Hematopoietic multipotent progenitor cell treated with erythropoietin and hydrocortisone succinate and interleukin-3 and kit ligand, for 17 days (in vitro differentiated cells): ENCODE data around the gene SELE.

Experiments used
- DNase-seq: peaks from one replicate; pipeline ENCODE4 v3.0.0-alpha.2; 2015; ENCODE audit warnings: low spot score

Gene SELE, protein sequence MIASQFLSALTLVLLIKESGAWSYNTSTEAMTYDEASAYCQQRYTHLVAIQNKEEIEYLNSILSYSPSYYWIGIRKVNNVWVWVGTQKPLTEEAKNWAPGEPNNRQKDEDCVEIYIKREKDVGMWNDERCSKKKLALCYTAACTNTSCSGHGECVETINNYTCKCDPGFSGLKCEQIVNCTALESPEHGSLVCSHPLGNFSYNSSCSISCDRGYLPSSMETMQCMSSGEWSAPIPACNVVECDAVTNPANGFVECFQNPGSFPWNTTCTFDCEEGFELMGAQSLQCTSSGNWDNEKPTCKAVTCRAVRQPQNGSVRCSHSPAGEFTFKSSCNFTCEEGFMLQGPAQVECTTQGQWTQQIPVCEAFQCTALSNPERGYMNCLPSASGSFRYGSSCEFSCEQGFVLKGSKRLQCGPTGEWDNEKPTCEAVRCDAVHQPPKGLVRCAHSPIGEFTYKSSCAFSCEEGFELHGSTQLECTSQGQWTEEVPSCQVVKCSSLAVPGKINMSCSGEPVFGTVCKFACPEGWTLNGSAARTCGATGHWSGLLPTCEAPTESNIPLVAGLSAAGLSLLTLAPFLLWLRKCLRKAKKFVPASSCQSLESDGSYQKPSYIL

DNA sequence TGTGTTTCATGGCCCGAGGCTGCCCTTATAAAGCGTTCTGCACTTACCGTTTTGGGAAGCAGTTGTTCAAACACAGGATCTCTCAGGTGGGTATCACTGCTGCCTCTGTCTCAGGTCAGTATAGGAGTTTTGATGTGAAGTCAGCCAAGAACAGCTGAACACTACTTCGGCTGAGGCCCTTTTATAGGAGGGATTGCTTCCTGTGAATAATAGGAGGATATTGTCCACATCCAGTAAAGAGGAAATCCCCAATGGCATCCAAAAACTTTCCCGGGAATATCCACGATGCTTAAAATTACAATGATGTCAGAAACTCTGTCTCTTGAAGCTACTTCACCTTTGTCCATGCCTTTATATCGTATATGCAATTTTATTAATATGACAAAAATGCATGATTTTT, at the start of gene SELE:
TSS of gene SELE (minus strand) at position 156 of the 400 bp plus-strand sequence. CDS start 467 bp downstream, outside the sequence.
- no peak for DNase-seq

- no peak for DNase-seq
Observed at GRCh38 chr1:169782596-169782995, 48.7 kb upstream of the SELE start.

- DNase-seq: no peak
Observed at GRCh38 chr1:169779970-169780369, 46.1 kb upstream of the SELE start.

DNA sequence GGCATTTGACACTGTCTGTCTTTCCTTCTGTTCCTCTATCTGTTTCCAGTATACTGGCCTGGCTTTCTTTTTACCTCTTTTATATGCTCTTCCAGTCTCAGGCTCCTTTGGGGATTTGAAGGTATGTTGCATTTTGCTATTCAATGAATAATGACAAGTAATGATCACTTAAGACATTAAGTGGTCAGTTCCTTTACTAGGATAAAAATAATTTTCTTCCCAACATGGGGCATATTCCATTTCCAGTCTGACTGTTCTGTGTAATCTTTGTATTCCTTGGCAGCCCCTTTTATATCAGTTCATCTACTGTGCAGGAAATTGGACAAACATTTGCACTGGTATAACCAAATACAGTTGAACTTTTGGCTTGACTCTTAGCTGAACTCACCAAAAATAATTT, 45.3 kb upstream of the SELE start:
- DNase-seq: no peak

DNA sequence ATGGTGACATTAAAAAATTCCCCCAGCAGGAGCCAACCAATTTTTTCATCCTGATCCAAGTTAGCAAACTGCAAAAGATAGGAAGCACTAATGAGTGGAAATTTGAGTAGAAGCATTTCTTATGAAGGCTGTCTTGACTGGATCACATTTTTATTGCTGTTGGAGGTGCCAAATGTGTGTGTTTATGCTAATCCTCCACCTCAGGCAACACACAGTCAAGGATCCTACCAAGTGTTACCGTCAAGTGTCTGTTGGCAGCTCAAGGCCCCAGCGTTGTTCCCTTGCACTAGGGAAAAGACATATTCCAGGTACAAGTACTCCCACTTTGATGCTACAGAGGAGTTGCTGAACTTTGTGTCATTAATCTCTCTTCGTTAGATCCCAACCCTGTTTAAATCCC, 42.6 kb upstream of the SELE start:
- no peak for DNase-seq

GRCh38 chr1:169768161-169768560, 34.3 kb upstream of the SELE start:
- no peak for DNase-seq

- no peak for DNase-seq
Observed at GRCh38 chr1:169765580-169766331, 31.9 kb upstream of the SELE start.

DNA sequence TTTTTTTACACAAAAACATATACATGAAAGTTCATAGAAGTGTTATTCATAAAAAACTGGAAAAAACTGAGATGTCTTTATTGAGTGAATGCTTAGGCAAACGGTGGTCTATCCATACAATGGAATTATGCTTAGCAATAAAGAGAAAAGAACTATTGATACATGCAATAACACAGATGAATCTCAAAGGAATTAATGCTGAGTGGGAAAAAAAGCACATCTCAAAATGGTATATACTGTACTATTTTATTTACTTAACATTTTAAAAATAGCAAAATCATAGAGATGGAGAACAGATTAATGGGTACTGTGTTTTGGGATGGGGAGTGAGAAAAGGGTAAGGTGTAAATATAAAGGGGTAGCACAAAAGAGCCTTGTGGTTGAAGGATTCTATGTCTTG, 31.0 kb upstream of the SELE start:
- DNase-seq: no peak

GRCh38 chr1:169762699-169763098, 28.8 kb upstream of the SELE start:
- DNase-seq: no peak

DNA sequence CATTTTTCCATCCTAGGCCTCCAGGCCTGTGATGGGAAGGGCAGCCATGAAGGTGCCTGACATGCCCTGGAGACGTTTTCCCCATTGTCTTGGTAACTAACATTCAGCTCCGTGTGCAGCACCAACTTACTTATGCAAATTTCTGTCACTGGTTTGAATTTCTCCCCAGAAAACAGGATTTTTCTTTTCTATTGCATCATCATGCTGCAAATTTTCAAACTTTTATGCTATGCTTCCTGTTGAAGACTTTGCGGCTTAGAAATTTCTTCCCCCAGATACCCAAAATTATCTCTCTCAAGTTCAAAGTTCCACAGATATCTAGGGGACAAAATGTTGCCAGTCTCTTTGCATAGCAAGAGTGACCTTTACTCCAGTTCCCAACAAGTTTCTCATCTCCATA, 25.2 kb upstream of the SELE start:
- DNase-seq: no peak

DNA sequence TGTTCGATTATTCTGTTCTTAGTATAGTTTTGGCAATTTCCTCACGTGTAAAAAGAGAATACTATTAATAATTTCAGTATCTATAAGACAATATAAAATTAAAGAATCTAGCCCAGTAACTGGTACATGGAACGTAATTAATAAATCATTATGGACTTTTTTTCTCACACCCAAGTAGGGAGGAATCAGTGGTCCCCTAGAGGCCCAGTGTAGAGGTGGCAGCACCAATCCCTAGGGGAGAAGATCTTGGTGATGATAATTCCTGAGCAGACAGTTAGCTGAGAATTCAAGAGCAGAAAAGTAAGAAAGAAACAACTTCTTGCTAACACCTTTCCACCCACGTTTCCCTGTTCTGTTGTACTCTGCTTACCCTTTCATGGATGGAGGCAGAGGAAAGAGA, 19.7 kb upstream of the SELE start:
- DNase-seq: no peak

- DNase-seq: no peak
Observed at GRCh38 chr1:169750041-169750440, 16.2 kb upstream of the SELE start.

- no peak for DNase-seq
Observed at GRCh38 chr1:169746550-169746949, 12.7 kb upstream of the SELE start.

DNA sequence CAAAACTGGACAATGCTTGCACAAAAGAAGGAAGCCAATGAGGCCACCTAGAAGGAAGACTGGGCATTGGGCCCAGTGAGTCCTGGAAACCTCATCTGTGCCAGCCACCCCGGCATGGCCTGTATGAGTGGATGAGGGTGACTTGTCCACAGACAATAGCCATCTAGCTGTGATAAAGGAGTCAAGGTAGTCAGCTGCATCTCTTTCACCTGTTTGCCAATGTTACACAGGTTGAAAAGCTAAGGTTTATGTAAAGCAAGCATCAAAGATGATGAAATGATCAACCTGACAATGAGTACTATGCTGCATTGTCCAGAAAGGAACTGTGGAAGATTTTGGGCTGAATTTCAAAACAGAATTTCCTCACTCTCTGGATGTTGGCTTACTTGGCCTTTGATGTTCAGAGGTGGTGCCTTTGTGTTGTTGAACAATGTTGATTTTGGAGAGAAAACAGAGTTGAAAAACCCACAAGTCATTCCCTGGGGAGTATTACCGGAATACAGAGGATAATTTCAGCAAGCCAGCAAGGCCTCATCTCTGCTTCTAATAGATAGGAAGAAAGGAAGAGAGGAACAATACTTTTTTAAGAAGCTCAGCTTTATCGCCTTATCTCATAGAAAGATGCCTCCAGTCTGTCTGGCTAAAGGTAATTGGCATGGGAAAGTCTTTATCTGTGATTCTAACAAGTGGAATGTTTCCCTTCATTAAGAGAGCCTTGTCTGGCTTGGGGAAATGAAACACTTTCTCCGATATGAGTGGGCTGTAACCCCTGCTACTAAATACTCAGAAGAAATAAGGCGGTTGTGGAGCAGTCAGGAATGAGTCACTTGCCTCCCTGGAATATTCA, 11.4 kb upstream of the SELE start:
- no peak for DNase-seq

DNA sequence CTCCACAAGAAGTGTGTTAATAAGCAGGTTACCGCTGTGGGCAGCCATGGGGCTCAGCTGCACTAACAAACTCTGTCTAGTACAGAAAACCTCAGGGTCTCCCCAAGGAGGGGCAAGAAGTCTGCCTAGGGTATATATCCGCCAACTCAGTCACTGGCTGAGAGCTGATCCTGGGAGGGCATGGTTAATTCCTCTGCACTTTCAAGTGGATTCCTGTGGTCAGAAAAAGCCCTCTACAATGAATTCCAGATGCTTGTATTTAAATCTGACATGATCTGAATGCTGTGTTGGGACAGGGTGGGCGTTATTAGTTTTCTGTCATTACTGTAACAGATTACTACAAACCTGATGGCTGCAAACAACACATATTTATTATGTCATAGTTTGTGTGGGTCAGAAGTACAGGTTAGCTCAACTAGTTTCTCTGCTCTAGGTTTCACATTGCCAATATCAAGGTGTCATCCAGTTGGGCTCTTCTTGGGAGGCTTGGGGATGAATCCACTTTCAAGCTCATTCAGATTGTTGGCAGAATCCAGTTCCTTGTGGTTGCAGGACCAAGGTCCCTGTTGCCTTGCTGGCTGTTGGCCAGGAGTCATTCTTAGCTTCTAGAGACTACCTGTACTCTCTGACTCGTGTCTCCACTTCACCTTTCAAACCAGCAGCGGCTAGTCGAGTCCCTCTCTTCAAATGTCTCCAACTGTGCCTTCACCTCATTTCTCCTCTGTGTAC, 8.0 kb upstream of the SELE start:
- no peak for DNase-seq

DNA sequence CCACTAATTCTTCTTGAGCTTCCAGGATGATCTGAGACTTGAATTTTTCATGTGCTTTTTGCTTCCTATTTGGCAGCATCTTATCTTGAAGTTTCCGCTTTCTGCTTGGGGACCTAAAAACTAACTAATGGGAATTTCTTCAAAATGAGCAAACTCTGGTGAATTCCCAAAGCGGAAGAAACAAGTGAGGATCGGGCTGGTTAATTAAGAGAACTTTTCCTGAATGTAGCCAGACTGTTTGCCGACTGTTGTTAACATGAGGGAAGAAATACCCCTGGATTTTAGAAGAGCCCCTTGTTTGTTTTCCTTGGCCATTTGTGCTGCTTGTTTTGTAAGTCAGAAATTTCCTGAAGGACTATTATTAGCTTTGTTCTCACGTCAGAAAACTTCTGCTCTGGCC, 6.1 kb upstream of the SELE start:
- no peak for DNase-seq

DNA sequence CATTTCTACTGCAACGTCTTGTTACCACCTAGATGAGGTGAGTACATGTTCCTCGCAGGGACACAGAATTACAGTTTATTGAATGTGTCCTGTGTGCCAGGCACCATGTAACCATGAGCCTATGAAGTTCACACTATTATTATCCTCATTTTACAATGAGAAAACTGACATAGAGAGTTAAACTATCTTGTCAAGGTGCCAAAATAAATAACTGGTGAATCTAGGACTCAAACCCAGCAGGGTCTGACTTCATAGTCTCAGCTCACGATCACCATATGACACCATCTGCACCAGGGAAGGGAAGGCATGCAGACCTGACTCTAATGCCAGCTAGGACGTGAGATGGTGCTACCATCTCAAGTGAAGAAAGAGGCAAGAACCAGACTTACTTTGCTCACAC, 2.4 kb downstream of the SELE start:
- DNase-seq: no peak

- DNase-seq: no peak
Observed at GRCh38 chr1:169729991-169730390, 3.9 kb downstream of the SELE start.

- DNase-seq: no peak
Observed at GRCh38 chr1:169727307-169727706, 6.6 kb downstream of the SELE start.

DNA sequence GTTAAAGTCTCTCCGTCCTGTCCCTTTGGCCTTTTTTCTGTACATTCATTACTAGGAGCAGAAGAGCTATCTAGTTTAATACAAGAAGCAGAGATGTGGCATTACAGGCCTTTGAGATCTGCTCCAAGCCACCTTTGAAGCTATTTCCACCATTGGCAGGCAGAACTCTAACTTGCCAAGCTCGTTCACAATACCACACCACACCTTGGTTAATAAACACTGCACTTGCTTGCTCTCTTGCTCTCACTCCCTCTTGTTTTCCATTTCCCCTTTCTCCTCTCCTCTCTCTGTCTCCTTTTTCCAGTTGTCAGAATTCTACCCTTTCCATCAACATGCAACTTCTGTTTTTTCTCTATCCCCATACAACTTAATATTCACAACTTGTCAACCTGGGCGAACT, 7.0 kb downstream of the SELE start:
- no peak for DNase-seq

DNA sequence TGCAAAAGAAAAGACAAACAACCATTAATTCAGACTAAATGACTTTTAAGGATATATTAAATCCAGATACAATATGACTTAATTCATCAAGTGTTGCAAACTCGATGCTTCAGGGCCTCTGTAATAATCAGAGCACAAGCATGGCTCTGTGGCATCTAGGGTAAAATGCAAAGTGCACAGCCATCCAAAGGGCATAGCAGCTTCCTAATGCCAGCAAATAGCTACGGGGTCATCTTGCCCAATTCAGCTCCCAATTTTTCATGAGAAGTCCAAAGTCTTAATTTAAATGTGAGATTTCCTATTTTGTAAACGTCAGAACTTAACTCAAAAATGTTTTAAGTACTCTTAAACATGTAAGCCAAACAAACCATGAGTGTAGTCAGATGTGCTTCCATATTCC, 7.9 kb downstream of the SELE start:
- DNase-seq: no peak

GRCh38 chr1:169724168-169724567, 9.7 kb downstream of the SELE start:
- DNase-seq: no peak
